ENCODE data around the gene CHST5.

The CHST5 gene

GRCh38 chr16:75535901-75536300 is at the start of gene CHST5:
Gene CHST5 (minus strand): TSS chr16:75536108. CDS start chr16:75530384, 5,724 bp downstream.
- DNase-seq (ENCODE audit: low read depth in 3 of 3, low spot score in 1 of 3) = no peak

- no peak for DNase-seq (ENCODE audit: low read depth in 3 of 3, low spot score in 1 of 3)
Measured at GRCh38 chr16:75584108-75584507, 48.2 kb upstream of the CHST5 start.

- no peak for DNase-seq (ENCODE audit: low read depth in 3 of 3, low spot score in 1 of 3)
Measured at GRCh38 chr16:75579281-75579834, 43.5 kb upstream of the CHST5 start.

- no peak for DNase-seq (ENCODE audit: low read depth in 3 of 3, low spot score in 1 of 3)
Measured at GRCh38 chr16:75578725-75579124, 42.8 kb upstream of the CHST5 start.

GRCh38 chr16:75578212-75578611 is 42.3 kb upstream of the CHST5 start:
- no peak for DNase-seq (ENCODE audit: low read depth in 3 of 3, low spot score in 1 of 3)

- DNase-seq (ENCODE audit: low read depth in 3 of 3, low spot score in 1 of 3) = no peak
Measured at GRCh38 chr16:75576384-75576811, 40.5 kb upstream of the CHST5 start.

GRCh38 chr16:75575958-75576357 is 40.0 kb upstream of the CHST5 start:
- DNase-seq (ENCODE audit: low read depth in 3 of 3, low spot score in 1 of 3) = no peak

- DNase-seq (ENCODE audit: low read depth in 3 of 3, low spot score in 1 of 3) = no peak
Measured at GRCh38 chr16:75573955-75574354, 38.0 kb upstream of the CHST5 start.

GRCh38 chr16:75572864-75573542 is 37.1 kb upstream of the CHST5 start:
- no peak for DNase-seq (ENCODE audit: low read depth in 3 of 3, low spot score in 1 of 3)

GRCh38 chr16:75570396-75571065 is 34.6 kb upstream of the CHST5 start:
- DNase-seq (ENCODE audit: low read depth in 3 of 3, low spot score in 1 of 3) = no peak

GRCh38 chr16:75567911-75568310 is 32.0 kb upstream of the CHST5 start:
- no peak for DNase-seq (ENCODE audit: low read depth in 3 of 3, low spot score in 1 of 3)

GRCh38 chr16:75566758-75567255 is 30.9 kb upstream of the CHST5 start:
- no peak for DNase-seq (ENCODE audit: low read depth in 3 of 3, low spot score in 1 of 3)

- DNase-seq (ENCODE audit: low read depth in 3 of 3, low spot score in 1 of 3) = peak; percentile 57 to 93 (median 82)
Measured at GRCh38 chr16:75566040-75566757, 30.3 kb upstream of the CHST5 start, which contains the start of gene GABARAPL2. Gene GABARAPL2 (plus strand): TSS chr16:75566379. CDS start chr16:75566487, 108 bp downstream.

GRCh38 chr16:75565640-75566039 is 29.7 kb upstream of the CHST5 start:
- no peak for DNase-seq (ENCODE audit: low read depth in 3 of 3, low spot score in 1 of 3)

GRCh38 chr16:75559564-75560372 is 23.9 kb upstream of the CHST5 start:
- no peak for DNase-seq (ENCODE audit: low read depth in 3 of 3, low spot score in 1 of 3)

- no peak for DNase-seq (ENCODE audit: low read depth in 3 of 3, low spot score in 1 of 3)
Measured at GRCh38 chr16:75558846-75559401, 23.0 kb upstream of the CHST5 start.

GRCh38 chr16:75556431-75556950 is 20.6 kb upstream of the CHST5 start:
- no peak for DNase-seq (ENCODE audit: low read depth in 3 of 3, low spot score in 1 of 3)

GRCh38 chr16:75555707-75556430 is 20.0 kb upstream of the CHST5 start, which contains the start of gene TMEM231:
Gene TMEM231 (minus strand): TSS chr16:75556252. CDS start chr16:75556209, 43 bp downstream.
- peak; percentile 90 to 95 (median 92) for DNase-seq (ENCODE audit: low read depth in 3 of 3, low spot score in 1 of 3)

GRCh38 chr16:75555213-75555706 is 19.4 kb upstream of the CHST5 start:
- no peak for DNase-seq (ENCODE audit: low read depth in 3 of 3, low spot score in 1 of 3)
